GM21528 (cell line): ENCODE measurements around the gene HNRNPU.

Source experiments
- ATAC-seq: cut with Tn5 transposase; IDR thresholded peaks from one replicate; pipeline ENCODE4 v1.9.1; 2021; ENCODE audit warnings: mild to moderate bottlenecking, moderate library complexity; ENCODE audit not compliant: unreplicated experiment, low FRiP score

Gene HNRNPU

DNA sequence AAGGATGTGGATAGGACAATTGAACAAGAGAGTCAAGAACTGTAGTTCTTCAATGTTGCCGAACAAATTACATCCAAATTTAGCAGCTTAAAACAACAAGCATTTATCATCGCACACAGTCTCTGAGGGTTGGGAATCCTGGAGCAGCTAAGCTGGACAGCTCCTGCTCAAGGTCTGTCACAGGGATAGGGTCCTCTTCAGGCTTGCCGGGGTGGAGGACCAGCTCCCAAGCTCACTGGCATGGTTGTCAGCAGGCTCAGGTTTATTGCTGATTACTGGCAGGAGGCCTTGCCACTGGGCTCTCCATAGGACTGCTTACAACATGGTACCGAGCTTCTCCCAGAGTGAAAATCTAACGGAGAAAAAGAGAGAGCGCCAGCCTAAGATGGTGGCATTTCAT is 51.0 kb downstream of the HNRNPU start:
- no peak for ATAC-seq

DNA sequence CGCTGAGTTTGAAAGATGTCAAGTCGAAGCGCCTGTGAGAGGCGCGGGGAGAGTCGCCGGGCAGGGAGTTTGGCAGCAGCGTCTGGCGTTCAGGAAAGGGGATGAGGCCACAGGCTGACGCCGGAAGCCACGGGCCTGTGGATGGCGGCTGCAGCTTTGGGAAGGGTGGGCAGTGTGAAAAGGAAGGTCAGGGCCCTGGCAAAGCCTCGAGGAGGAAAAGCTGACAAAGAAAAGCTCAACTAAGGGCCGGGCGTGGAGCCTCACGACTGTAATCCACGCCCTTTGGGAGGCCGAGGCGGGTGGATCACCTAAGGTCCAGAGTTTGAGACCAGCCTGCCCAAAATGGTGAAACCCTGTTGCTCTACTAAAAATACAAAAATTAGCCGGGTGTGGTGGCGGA is 54.1 kb downstream of the HNRNPU start:
- ATAC-seq: no peak

DNA sequence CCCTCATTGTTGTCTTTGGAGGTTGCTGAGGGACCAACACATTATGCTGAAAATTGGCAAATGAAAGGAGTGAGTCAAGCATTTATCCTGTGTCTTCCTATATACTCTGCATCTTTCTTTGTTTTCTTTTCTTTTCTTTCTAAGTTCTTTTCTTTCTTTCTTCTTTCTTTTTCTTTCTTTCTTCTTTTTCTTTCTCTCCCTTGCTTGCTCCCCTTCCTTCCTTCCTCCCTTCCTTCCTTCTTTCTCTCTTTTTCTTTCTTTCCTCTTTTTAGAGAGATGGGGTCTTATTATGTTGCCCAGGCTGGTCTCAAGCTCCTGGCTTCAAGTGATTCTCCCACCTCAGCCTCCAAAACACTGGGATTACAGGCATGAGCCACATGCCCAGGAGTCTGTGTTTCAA is 57.2 kb downstream of the HNRNPU start:
- no peak for ATAC-seq

DNA sequence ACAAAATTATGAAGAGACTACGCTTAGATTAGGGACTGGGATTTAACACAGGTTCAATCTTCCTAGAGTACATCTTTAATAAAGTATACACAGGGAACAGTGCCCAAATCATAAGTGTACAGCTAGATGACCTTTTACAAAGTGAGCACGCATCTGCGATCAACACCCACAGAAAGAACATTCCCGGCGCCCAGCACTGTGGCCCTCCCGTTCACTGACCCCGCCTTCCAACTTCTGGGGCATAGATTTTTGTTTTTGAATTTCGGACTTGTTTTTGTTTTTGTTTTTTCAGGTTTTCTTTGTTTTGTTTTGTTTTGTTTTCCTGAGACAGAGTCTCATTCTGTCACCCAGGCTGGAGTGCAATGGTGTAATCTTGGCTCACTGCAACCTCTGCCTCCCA is 59.5 kb downstream of the HNRNPU start:
- ATAC-seq: no peak

- ATAC-seq: no peak
Observed at GRCh38 chr1:244802556-244803239, 61.6 kb downstream of the HNRNPU start.

GRCh38 chr1:244802041-244802440 is 62.3 kb downstream of the HNRNPU start:
- ATAC-seq: no peak

DNA sequence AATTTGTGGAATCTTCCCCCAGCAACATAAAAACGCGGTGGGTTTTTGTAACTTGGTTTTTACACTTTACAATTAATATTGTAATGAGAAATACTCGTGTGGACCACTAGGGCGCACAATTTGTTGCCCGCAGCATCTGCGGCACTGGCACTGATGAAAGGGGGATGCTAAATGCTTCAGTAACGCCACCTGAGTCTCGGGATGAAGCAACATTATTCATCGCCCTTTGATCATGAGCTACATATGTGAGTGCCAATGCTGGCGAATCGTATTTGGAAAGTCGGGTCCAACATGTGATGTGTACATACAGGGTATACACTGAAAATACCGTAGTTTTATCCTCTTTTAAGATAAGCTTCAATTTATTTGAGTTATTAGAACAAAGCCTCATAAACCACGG is 63.1 kb downstream of the HNRNPU start:
- ATAC-seq: no peak

GRCh38 chr1:244800821-244801220 is 63.5 kb downstream of the HNRNPU start:
- ATAC-seq: no peak
